Measurements from ENCODE around the gene RHNO1.

RHNO1 gene

GRCh38 chr12:2912216-2912575, 35.2 kb downstream of the RHNO1 start:
- DNase-seq, result no peak

- no peak for DNase-seq
Observed at GRCh38 chr12:2919249-2919648, 42.2 kb downstream of the RHNO1 start.

GRCh38 chr12:2922329-2922728, 45.3 kb downstream of the RHNO1 start:
- no peak for DNase-seq

GRCh38 chr12:2923057-2923456, 46.0 kb downstream of the RHNO1 start:
- DNase-seq, result no peak

- DNase-seq, result no peak
Observed at GRCh38 chr12:2924019-2924418, 47.0 kb downstream of the RHNO1 start.

GRCh38 chr12:2925322-2925995, 48.4 kb downstream of the RHNO1 start:
- DNase-seq, result no peak

- DNase-seq, result no peak
Observed at GRCh38 chr12:2930865-2931264, 53.8 kb downstream of the RHNO1 start.

- no peak for DNase-seq
Observed at GRCh38 chr12:2933586-2933985, 56.6 kb downstream of the RHNO1 start.

- no peak for DNase-seq
Observed at GRCh38 chr12:2934371-2934770, 57.3 kb downstream of the RHNO1 start.

- DNase-seq, result no peak
Observed at GRCh38 chr12:2936301-2936700, 59.3 kb downstream of the RHNO1 start.

- DNase-seq, result no peak
Observed at GRCh38 chr12:2937500-2937899, 60.5 kb downstream of the RHNO1 start.
